OCI-M2 (cell line): ENCODE data around the gene PCBP3.

ENCODE experiments used
- DNase-seq: peaks from one replicate; lab custom pipeline; 2025; ENCODE audit not compliant: unreplicated experiment; lab: John Stamatoyannopoulos, UW

PCBP3 gene

DNA sequence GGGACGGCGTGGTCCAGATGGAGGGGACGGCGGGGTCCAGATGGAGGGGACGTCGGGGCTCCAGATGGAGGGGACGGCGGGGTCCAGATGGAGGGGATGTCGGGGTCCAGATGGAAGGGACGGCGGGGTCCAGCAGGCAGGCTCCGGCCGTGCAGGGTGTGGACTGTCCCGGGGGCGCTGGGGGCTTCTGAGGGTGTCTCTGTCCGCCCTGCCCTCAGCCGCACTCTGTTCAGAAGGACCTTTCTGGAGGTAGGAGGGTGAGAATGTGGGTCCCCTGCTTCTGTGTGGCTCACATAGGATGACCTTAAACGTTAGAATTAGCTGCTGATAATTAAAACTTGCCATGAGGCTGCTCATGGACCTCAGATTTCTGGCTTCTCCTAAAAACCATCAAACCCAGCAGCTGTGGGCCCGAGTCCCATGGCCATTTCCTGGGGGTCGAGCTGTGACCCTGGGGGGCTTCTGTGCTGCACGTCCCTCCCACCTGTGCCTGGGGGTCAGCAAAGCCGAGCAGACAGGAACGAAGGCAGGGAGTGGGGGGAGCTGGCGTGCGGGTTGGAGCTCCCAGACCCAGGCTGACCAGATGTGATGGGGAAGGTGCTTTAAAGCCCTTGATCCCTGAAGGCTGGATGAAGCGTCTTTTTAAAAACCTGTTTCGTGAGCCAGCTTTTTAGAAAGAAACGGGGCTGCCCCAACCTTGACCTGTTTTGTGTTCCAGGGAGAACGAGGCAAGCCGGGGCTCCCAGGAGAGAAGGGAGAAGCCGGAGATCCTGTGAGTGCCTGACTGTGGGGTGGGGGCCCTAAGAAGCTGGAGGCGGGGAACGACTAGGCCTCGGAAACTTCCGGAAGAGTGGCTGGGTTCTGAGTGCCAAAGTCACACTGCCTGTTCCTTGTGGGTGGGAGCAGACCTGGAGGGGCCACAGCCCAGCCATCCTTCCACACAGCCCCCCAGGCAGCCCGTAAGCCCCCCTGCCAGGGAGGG, 345.1 kb downstream of the PCBP3 start:
- DNase-seq, result no peak

DNA sequence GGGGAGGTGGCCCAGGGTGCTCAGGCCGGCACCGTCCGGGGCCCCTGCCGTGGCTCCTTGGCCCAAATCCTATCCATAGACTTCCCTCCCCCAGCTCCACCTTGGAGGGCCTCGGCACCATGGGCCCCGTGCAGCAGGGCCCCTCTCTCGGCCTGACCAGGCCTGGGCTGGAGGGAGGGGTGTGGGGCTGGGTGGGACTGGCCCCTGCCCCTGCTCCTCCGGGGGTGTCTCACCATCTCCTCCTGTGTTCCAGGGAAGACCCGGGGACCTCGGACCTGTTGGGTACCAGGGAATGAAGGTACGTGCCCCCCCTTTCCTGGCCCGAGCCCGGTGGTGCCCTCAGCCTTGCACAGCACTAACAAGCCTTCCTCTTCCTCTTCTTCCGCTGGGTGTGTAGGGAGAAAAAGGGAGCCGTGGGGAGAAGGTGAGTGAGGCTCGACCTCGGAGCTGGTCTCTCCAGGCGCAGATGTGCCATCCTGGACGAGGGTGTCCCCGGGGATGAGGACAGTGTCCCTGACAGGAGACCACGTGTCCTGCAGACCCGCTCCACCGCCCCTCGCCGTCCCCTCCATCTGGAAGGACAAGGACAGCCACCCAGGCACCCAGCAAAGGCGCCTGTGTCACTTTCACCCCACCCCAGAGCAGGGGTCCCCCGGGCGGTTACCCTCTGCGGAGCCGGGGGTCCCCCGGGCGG, 346.0 kb downstream of the PCBP3 start:
- no peak for DNase-seq

DNA sequence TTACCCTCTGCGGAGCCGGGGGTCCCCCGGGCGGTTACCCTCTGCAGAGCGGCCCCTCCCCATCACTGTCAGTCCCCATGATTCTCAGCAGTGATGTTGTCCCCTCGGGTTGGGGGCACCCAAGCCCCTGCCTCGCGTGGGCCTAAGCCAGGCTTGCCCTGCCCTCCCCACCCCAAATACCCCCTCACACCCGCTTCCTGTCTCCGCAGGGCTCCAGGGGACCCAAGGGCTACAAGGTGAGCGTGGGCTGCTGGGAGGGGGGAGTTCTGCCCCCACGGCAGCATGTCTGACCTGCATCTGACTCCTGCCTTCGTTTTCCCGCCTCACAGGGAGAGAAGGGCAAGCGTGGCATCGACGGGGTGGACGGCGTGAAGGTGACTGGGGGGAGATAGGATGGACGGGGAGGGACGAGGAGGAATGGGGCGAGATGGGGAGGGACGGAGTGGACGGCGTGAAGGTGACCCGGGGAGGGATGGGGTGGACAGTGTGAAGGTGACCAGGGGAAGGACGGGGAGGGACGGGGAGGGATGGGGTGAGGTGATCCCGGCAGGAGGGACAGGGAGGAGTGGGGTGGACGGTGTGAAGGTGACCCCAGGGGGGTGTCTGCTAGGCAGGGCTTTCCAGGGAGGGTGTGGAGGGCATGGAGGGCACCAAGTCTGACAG, 346.7 kb downstream of the PCBP3 start:
- DNase-seq, result no peak

DNA sequence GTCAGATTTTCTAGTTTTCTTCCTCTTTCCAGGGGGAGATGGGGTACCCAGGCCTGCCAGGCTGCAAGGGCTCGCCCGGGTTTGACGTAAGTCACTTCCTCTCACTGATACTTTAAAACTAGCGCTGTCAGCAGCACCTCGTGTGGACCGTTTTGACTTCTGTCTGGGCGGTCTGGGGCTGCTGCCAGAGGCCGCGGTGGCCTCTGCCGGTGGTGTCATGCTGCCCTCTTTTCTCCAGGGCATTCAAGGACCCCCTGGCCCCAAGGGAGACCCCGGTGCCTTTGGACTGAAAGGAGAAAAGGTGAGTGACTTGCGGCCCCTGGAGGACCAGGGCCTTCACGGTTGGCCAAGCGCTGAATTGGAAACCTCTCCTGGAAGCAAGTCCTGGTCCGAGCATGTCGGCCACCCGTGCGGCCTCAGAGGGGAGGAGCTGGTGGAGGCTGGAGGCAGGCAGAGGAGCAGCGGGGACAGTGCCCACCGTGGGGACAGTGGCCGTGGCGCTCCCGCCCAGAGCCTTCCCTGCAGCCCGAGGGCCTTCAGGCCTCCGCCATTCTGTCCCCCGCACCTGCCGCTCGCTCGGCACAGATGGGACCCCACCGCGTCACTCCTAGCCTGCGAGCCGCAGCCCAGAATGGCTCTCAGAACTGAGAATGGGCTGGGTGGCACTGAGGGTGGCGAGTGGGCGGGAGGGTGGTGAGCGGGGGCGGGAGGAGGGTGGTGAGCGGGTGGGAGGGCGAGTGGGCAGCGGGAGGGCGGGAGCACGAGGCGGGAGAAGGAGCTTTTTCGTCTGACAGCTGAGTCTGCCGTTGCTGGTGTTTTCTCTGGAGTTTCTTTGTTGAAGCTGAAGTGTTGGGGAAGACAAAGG, 347.4 kb downstream of the PCBP3 start:
- no peak for DNase-seq

DNA sequence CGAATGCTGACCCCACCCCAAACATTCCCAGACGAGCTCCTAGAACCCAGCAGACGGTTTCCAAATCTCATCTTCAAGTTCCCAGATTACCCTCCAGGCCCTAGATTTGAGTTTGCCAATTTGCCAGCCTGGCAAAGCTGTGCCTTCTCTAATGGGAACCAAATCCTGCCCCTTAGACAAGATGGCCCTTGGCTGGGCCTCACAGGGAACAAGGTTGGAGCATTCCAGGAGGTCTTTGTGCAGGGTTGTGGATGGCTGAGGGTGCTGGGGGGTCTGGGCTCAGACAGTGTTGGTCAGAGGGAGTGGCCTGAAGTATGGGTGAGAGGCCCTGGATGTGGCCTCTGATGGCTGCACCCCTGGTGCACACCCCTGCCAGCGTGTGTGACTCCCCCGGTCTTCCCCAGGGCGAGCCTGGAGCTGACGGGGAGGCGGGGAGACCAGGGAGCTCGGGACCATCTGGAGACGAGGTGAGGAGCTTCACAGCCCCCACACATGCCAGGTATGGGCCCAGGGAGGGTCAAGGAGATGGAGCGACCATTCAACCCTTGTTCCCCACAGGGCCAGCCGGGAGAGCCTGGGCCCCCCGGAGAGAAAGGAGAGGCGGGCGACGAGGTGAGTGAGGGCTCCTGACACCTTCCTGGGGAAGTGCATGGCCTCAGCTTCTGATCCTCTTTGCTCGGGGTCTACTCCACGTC, 348.2 kb downstream of the PCBP3 start:
- no peak for DNase-seq
